IMR-90 (cell line): ENCODE results near the gene CLEC4M. TPM values are rescaled to one million over a fixed set of nuclear protein-coding genes. Genes with fewer than 3 reads are reported as not detected.

Experiments used
- ATAC-seq: fragments of 200-7000 bp; cut with Tn5 transposase; 2 replicates; pipeline ENCODE4 v1.9.1; 2020; ENCODE audit warnings: low read depth, mild to moderate bottlenecking, moderate library complexity
- BruUV-seq: library from RNA; stranded (reverse); fragments of 400-500 nt; replicated peaks from 2 replicates; lab custom pipeline; 2021; lab: Mats Ljungman, UMichigan
- CTCF ChIA-PET: fragments of 300-600 bp; formaldehyde crosslinking; extraction: SDS; loops from one replicate; lab custom pipeline; 2021; ENCODE audit warnings: antibody characterized with exemption; lab: Yijun Ruan, JAX
- POLR2A ChIA-PET: fragments of 300-600 bp; sonication (Branson Sonifier 250); formaldehyde crosslinking; loops from one replicate; lab custom pipeline; 2022; ENCODE audit warnings: antibody characterized with exemption; ENCODE audit not compliant: unreplicated experiment; lab: Charles Lee
- DNase-seq: peaks from one replicate; pipeline ENCODE4 v3.0.0; 2013
- H2AFZ ChIP-seq: replicated peaks from 2 replicates; pipeline ENCODE3; 2013; ENCODE audit warnings: low read length, mild to moderate bottlenecking; ENCODE audit not compliant: poor library complexity
- H2AK5ac ChIP-seq: 2 replicates; pipeline ENCODE4 v1.6.1; 2013; ENCODE audit warnings: low read depth, low read length, inconsistent platforms
- H2AK9ac ChIP-seq: replicated peaks from 2 replicates; pipeline ENCODE3; 2013; ENCODE audit warnings: mild to moderate bottlenecking, low read depth, low read length, moderate library complexity; ENCODE audit not compliant: poor library complexity
- H2BK120ac ChIP-seq: 2 replicates; pipeline ENCODE4 v1.6.1; 2013; ENCODE audit warnings: low read depth, low read length, inconsistent platforms
- H2BK15ac ChIP-seq: 3 replicates; pipeline ENCODE4 v1.6.1; 2013; ENCODE audit warnings: low read depth, low read length, inconsistent platforms
- H2BK20ac ChIP-seq: 2 replicates; pipeline ENCODE4 v1.6.1; 2013; ENCODE audit warnings: low read depth, mild to moderate bottlenecking, inconsistent platforms, low read length, moderate library complexity
- H2BK5ac ChIP-seq: 2 replicates; pipeline ENCODE4 v1.6.1; 2013; ENCODE audit warnings: mild to moderate bottlenecking, low read depth, low read length, inconsistent platforms; ENCODE audit not compliant: poor library complexity, severe bottlenecking
- H3K14ac ChIP-seq: replicated peaks from 2 replicates; pipeline ENCODE4 v1.6.1; 2013; ENCODE audit warnings: low read depth, low read length, inconsistent platforms
- H3K18ac ChIP-seq: 2 replicates; pipeline ENCODE4 v1.6.1; 2013; ENCODE audit warnings: low read depth, low read length, control low read depth
- H3K23ac ChIP-seq: 2 replicates; pipeline ENCODE4 v1.6.1; 2013; ENCODE audit warnings: low read depth, low read length, inconsistent platforms
- H3K27ac ChIP-seq: 2 replicates; pipeline ENCODE4 v1.5.1; 2013; ENCODE audit warnings: mild to moderate bottlenecking, control low read depth, low read length; ENCODE audit not compliant: insufficient read depth
- H3K27me3 ChIP-seq: 2 replicates; pipeline ENCODE4 v1.6.1; 2013; ENCODE audit warnings: low read length; ENCODE audit not compliant: control insufficient read depth, insufficient read depth
- H3K36me3 ChIP-seq: 2 replicates; pipeline ENCODE4 v1.6.1; 2013; ENCODE audit warnings: low read length, mixed read lengths; ENCODE audit not compliant: control insufficient read depth, insufficient read depth
- H3K4ac ChIP-seq: 2 replicates; pipeline ENCODE4 v1.6.1; 2013; ENCODE audit warnings: low read depth, low read length, inconsistent platforms
- H3K4me1 ChIP-seq: 2 replicates; pipeline ENCODE4 v1.6.1; 2013; ENCODE audit warnings: low read length, mixed read lengths; ENCODE audit not compliant: control insufficient read depth, insufficient read depth
- H3K4me2 ChIP-seq: 2 replicates; pipeline ENCODE4 v1.6.1; 2013; ENCODE audit warnings: low read depth, mild to moderate bottlenecking, control low read depth, low read length, moderate library complexity
- H3K4me3 ChIP-seq: 2 replicates; pipeline ENCODE4 v1.5.1; 2013; ENCODE audit warnings: low read depth, mild to moderate bottlenecking, control low read depth, low read length, moderate library complexity; ENCODE audit not compliant: insufficient read depth
- H3K56ac ChIP-seq: 2 replicates; pipeline ENCODE4 v1.6.1; 2013; ENCODE audit warnings: low read length, inconsistent platforms; ENCODE audit not compliant: insufficient read depth; ENCODE audit errors: extremely low read depth
- H3K79me1 ChIP-seq, 2 experiments: 2 replicates each; pipeline ENCODE4 v1.6.1; 2013; ENCODE audit warnings: low read length in 2 of 2, inconsistent platforms in 1 of 2, low read depth in 1 of 2
- H3K9ac ChIP-seq: 2 replicates; pipeline ENCODE4 v1.6.1; 2013; ENCODE audit warnings: low read depth, low read length, control low read depth
- H3K9me1 ChIP-seq: 2 replicates; pipeline ENCODE4 v1.6.1; 2013; ENCODE audit warnings: low read length, inconsistent platforms; ENCODE audit not compliant: insufficient read depth
- H3K9me3 ChIP-seq: 2 replicates; pipeline ENCODE4 v1.6.1; 2013; ENCODE audit warnings: low read length; ENCODE audit not compliant: control insufficient read depth, insufficient read depth
- H4K20me1 ChIP-seq: 2 replicates; pipeline ENCODE4 v1.6.1; 2013; ENCODE audit warnings: low read length, inconsistent platforms; ENCODE audit not compliant: insufficient read depth
- H4K5ac ChIP-seq: 2 replicates; pipeline ENCODE4 v1.6.1; 2013; ENCODE audit warnings: mild to moderate bottlenecking, low read depth, low read length, control low read depth
- H4K8ac ChIP-seq, 2 experiments: 2 replicates each; pipeline ENCODE4 v1.6.1; 2013; ENCODE audit warnings: low read depth in 2 of 2, low read length in 2 of 2, control low read depth in 1 of 2, inconsistent platforms in 1 of 2
- H4K91ac ChIP-seq: 2 replicates; pipeline ENCODE4 v1.6.1; 2013; ENCODE audit warnings: low read depth, low read length, inconsistent platforms; ENCODE audit not compliant: insufficient read depth
- CEBPB ChIP-seq: IDR thresholded peaks from 2 replicates; pipeline ENCODE4 v1.6.1; 2012; ENCODE audit warnings: low read depth, low read length, improper control_type of control experiment
- FOS ChIP-seq: fragments of 150-350 bp; IDR thresholded peaks from 2 replicates; pipeline ENCODE4 v1.6.1; 2016; ENCODE audit warnings: low read depth, low read length
- MAFK ChIP-seq: IDR thresholded peaks from 2 replicates; pipeline ENCODE4 v1.6.1; 2012; ENCODE audit warnings: low read depth, low read length, improper control_type of control experiment
- MAZ ChIP-seq: IDR thresholded peaks from 2 replicates; pipeline ENCODE4 v1.6.1; 2012; ENCODE audit warnings: low read depth, mild to moderate bottlenecking, low read length, improper control_type of control experiment, moderate library complexity, borderline replicate concordance
- POLR2A ChIP-seq: IDR thresholded peaks from 2 replicates; pipeline ENCODE4 v1.6.1; 2012; ENCODE audit warnings: mild to moderate bottlenecking, low read depth, low read length
- RAD21 ChIP-seq: IDR thresholded peaks from 2 replicates; pipeline ENCODE4 v1.6.1; 2012; ENCODE audit warnings: low read length, improper control_type of control experiment
- RFX5 ChIP-seq: IDR thresholded peaks from 2 replicates; pipeline ENCODE4 v1.8.0; 2012; ENCODE audit warnings: low read depth, mild to moderate bottlenecking, low read length, moderate library complexity
- WGBS, 2 experiments: methylation state at CpG; one replicate each; pipeline versions ENCODE4 v1.1.5 to v1.1.7; 2013; ENCODE audit warnings: missing lambda C conversion rate in 2 of 2; ENCODE audit not compliant: insufficient read length in 1 of 2; ENCODE audit errors: extremely low coverage in 2 of 2; 5-methylcytosine and 5-hydroxymethylcytosine counted together
- dilution Hi-C: fragments of 300-500 bp; cut with HindIII; formaldehyde crosslinking; loops from one replicate; pipeline ENCODE4 v1.14.3; 2018; ENCODE audit warnings: low sequenced_read_pairs; ENCODE audit not compliant: unreplicated experiment
- in situ Hi-C: fragments of 300-500 bp; cut with MboI; formaldehyde crosslinking; loops from 3 replicates; pipeline ENCODE4 v1.14.3; 2019; ENCODE audit warnings: low sequenced_read_pairs, inconsistent platforms, mixed read lengths
- intact Hi-C: fragments of 100-400 bp; cut with micrococcal nuclease; formaldehyde crosslinking; loops from 2 replicates; pipeline ENCODE4 v1.10.0; 2022
- polyA plus RNA-seq, 3 experiments: library from polyadenylated mRNA; depleted of rRNA; stranded (reverse); fragments of >200 nt; gene quantifications; 2 replicates each; pipeline ENCODE4 v1.2.3, GENCODE V29; 2012; ENCODE audit warnings: low replicate concordance in 1 of 3
- total RNA-seq: library from RNA; depleted of rRNA; stranded (reverse); fragments of >200 nt; gene quantifications from 2 replicates; pipeline ENCODE4 v1.2.3, GENCODE V29; 2012
- TF ChIP-seq, protein P1 (sequence below): fragments of 150-350 bp; IDR thresholded peaks from 2 replicates; pipeline ENCODE4 v1.6.1; 2017; ENCODE audit warnings: mild to moderate bottlenecking, antibody characterized with exemption, low read length, low read depth
- TF ChIP-seq, protein P2 (sequence below): fragments of 150-350 bp; IDR thresholded peaks from 2 replicates; pipeline ENCODE4 v1.6.1; 2016; ENCODE audit warnings: low read depth, mild to moderate bottlenecking, low read length, moderate library complexity, borderline replicate concordance

The CLEC4M gene
- total and polyA plus RNA-seq, 2 of the 4 experiments (the other 2 are of a cell fraction): not detected

DNA sequence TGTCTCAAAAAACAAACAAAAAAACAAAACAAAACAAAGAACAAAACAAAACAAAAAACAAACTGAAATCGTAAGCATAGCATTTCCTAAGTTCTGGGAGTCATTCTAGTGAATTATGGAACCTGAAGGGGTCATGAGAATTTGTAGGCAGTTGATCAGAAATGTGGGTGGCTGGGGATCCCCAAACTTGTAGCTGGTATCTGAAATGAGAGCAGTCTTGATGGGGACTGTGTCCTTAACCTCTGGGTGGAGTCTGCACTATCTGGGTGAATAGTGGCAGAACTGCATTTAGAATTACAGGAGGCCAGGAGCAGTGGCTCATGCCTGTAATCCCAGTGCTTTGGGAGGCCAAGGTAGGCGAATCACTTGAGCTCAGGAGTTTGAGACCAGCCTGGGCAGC is 37.3 kb upstream of the CLEC4M start:
- H2BK5ac ChIP-seq: no peak overlapping the region
- no peak overlapping the region for H3K18ac ChIP-seq
- H3K4me1 ChIP-seq: no peaks in the 10 kb centered on the region
- H3K36me3 ChIP-seq: no peaks in the 10 kb centered on the region
- no TSS peak for BruUV-seq
- no peaks in the 10 kb centered on the region for H4K20me1 ChIP-seq
- no peak overlapping the region for H4K5ac ChIP-seq
- H3K9me3 ChIP-seq: no peaks in the 10 kb centered on the region
- in situ Hi-C loops (no loop called here), dilution Hi-C loops (no loop called here), intact Hi-C loops (no loop called here)
- no peak overlapping the region for H2BK15ac ChIP-seq
- TF ChIP-seq RFX5 (no peak), MAFK (no peak), MAZ (no peak), CEBPB (no peak), FOS (no peak), RAD21 (no peak), POLR2A (no peak)
- TF ChIP-seq, protein P1, sequence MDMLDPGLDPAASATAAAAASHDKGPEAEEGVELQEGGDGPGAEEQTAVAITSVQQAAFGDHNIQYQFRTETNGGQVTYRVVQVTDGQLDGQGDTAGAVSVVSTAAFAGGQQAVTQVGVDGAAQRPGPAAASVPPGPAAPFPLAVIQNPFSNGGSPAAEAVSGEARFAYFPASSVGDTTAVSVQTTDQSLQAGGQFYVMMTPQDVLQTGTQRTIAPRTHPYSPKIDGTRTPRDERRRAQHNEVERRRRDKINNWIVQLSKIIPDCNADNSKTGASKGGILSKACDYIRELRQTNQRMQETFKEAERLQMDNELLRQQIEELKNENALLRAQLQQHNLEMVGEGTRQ: no peak
- TF ChIP-seq, protein P2, sequence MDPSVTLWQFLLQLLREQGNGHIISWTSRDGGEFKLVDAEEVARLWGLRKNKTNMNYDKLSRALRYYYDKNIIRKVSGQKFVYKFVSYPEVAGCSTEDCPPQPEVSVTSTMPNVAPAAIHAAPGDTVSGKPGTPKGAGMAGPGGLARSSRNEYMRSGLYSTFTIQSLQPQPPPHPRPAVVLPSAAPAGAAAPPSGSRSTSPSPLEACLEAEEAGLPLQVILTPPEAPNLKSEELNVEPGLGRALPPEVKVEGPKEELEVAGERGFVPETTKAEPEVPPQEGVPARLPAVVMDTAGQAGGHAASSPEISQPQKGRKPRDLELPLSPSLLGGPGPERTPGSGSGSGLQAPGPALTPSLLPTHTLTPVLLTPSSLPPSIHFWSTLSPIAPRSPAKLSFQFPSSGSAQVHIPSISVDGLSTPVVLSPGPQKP: no peak
- no peaks in the 10 kb centered on the region for H3K79me1 ChIP-seq
- no peak overlapping the region for H2BK120ac ChIP-seq
- peaks cover 36% of the 10 kb centered on the region for H3K27me3 ChIP-seq
- no peak overlapping the region for H3K4me3 ChIP-seq
- H3K9ac ChIP-seq: no peak overlapping the region
- H2BK20ac ChIP-seq: no peak overlapping the region
- H3K4ac ChIP-seq: no peak overlapping the region
- no peak overlapping the region for H3K56ac ChIP-seq
- H2AK9ac ChIP-seq: no peak overlapping the region
- H3K23ac ChIP-seq: no peak overlapping the region
- no CpG with 5 or more reads among the region's 2 CpGs for WGBS, 2 experiments
- H4K8ac ChIP-seq: no peak overlapping the region
- H4K91ac ChIP-seq: no peak overlapping the region
- ChIA-PET CTCF (no interaction called here), POLR2A (no interaction called here)
- no peak for DNase-seq
- H3K4me2 ChIP-seq: no peak overlapping the region
- H3K9me1 ChIP-seq: no peaks in the 10 kb centered on the region
- no peak overlapping the region for H2AK5ac ChIP-seq
- H3K27ac ChIP-seq: no peak overlapping the region
- H3K14ac ChIP-seq: no peak overlapping the region
- no peak for ATAC-seq
- no peak overlapping the region for H2AFZ ChIP-seq
